IPS-NIHi7 (cell line): Measurements from ENCODE around the gene CYP2C19.
"Not testable (repeated sequence)": the region's sequence is repeated elsewhere in the genome, so short reads cannot be mapped to it uniquely, and the experiment has no call there.

ENCODE experiments used
- DNase-seq: peaks from one replicate; pipeline ENCODE4 v3.0.0; 2012; ENCODE audit warnings: mixed read lengths; ENCODE audit errors: extremely low spot score

The CYP2C19 gene

DNA sequence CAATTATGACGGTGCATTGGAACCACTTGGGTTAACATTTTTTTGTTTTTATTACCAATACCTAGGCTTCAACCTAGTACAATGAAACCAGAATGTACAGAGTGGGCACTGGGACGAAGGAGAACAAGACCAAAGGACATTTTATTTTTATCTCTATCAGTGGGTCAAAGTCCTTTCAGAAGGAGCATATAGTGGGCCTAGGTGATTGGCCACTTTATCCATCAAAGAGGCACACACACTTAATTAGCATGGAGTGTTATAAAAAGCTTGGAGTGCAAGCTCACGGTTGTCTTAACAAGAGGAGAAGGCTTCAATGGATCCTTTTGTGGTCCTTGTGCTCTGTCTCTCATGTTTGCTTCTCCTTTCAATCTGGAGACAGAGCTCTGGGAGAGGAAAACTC is at the start of gene CYP2C19:
TSS of gene CYP2C19 (plus strand) at position 289 of the 400 bp plus-strand sequence. CDS start at position 314, 25 bp downstream.
- no peak for DNase-seq

DNA sequence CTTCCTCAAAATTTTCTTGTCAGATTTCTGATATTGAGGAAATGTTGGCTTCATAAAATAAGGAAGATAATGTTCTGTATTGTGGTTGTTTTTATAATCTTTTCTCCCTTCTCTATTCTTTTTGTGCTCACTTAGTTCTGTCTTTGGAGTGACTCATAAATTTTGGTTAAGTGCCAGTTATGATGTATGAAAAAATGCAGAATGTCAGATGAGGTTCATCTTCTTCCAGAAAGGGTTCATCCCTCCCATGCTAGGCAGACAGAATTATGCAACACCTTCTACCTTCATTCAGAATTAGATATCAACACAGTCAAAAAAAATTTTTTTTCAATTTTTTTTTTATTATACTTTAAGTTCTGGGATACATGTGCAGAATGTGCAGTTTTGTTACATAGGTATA is 36.6 kb upstream of the CYP2C19 start:
- no peak for DNase-seq

DNA sequence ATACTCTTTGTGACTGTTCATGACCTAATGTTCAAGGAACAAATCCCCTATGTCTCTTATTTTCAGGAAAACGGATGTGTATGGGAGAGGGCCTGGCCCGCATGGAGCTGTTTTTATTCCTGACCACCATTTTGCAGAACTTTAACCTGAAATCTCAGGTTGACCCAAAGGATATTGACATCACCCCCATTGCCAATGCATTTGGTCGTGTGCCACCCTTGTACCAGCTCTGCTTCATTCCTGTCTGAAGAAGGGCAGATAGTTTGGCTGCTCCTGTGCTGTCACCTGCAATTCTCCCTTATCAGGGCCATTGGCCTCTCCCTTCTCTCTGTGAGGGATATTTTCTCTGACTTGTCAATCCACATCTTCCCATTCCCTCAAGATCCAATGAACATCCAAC is 27.3 kb upstream of the CYP2C19 start:
- no peak for DNase-seq

DNA sequence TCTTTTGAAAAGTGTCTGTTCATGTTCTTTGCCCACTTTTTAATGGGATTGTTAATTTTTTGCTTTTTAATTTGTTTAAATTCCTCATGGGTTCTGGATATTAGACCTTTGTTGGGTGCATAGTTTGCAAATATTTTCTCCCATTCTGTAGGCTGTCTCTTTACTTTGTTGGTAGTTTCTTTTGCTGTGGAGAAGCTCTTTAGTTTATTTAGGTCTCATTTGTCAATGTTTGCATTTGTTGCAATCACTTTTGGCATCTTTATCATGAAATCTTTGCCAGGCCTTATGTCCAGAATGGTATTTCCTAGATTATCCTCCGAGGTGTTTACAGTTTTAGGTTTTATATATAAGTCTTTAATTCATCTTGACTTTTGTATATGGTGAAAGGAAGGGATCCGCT is 23.9 kb upstream of the CYP2C19 start:
- no peak for DNase-seq

DNA sequence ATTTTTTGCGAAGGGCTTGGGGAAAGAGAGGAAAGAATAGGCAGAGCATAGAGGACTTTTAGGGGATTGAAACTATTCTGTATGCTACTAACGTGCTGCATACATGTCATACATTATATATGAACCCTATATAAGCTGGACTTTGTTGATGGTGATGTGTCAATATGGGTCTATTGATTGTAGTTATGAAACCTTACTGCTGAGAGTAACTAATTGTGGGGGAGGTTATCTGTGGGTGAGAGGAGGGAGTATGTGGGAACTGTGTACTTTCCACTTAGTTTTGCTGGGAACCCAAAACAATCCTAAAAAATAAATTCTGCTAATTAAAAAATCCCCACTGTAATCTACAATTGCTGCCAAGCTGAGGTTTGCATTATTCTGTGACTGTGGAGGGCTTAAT is 15.3 kb upstream of the CYP2C19 start:
- DNase-seq, result no peak

DNA sequence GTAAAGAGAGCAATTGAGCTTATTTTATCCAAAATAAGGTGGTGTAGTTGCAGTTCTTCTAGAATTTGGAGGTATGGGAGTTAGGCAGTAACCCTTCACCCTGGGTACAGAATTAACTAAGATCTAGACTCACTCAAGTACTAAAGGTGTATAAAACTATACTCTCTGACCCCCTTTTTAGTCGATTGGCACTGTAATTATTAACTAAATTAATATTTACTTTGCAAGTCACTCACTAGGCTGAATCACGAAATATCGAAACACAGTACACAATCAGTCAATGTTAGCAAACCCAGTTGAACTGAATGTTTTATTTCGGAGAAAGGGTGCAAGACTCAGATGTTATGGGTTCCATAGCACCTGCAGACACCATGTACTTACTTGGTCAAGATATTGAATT is 14.6 kb upstream of the CYP2C19 start:
- no peak for DNase-seq

DNA sequence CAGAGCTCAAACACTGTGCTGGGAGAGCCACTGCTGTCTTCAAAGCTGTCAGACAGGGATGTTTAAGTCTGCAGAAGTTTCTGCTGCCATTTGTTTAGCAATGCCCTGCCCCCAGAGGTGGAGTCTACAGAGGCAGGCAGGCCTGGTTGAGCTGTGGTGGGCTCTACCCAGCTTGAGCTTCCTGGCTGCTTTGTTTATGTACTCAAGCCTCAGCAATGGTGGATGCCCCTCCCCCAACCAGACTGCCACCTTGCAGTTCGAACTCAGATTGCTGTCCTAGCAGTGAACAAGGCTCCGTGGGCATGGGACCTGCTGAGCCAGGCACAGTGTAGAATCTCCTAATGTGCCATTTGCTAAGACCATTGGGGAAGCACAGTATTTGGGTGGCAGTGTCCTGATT is 4.6 kb upstream of the CYP2C19 start:
- DNase-seq, result no peak

DNA sequence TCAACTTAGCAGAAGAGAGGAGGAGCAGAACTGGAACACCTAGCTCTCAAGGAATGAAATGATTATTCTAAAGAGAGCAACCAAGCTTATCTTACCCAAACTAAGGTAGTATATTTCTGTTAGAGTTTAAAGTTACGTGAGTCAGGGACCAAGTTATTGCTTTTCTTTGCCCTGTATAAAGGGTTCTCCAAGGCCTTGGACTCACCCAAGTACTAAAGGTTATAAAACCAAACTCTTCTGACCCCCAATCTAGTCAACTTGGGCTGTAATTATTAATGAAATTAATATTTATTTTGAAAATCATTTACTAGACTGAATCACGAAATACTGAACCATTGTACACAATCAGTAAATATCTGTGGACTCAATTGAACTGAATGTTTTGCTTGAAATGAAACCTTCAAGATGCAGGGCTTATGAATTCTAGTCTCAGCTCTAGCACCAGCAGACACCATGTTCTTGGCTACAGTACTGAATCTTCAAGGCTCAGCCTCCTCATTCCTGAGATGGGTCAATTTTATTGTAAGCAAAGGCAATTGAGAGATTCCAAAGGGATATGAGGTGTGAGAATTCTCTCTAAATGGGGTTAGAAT is 1.8 kb upstream of the CYP2C19 start:
- DNase-seq, result no peak

DNA sequence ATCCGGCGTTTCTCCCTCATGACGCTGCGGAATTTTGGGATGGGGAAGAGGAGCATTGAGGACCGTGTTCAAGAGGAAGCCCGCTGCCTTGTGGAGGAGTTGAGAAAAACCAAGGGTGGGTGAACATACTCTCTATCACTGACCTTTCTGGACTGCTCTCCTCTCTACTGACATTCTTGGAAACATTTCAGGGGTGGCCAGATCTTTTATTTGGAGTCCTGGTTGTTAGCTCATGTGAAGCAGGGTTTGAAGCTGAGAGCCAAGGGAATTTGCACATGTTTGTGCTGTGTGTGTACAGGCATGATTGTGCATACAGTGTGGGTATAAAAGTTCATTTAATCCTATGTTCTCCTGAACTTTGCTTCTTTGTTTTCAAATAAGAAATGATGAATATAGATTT is 12.9 kb downstream of the CYP2C19 start:
- not testable (repeated sequence) for DNase-seq

DNA sequence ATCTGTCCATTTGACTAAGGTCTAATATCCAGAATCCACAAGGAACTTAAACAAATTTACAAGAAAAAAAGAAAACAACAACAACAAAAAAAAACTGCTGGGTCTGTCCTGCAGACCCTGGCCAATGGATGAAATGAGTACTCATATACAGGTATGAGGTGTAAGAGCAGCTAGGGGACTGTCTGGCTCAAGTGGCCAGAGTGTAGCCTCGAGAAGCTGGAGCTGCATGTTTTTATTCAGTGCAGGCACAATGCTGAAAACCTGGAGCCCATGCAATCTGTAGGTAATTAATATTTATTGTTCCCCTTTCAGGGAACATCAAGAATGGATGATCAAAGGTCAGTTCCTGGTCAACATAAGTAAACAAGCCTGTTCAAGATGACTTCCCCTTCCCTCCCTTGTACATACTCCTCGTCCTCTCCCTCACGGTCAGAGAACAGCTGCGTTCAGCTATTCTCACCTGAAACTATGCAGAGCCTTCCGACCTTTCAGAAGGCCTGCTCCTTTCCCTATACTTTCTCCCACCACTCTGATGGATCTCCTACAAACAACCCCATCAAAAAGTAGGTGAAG is 15.5 kb downstream of the CYP2C19 start:
- DNase-seq, result no peak

DNA sequence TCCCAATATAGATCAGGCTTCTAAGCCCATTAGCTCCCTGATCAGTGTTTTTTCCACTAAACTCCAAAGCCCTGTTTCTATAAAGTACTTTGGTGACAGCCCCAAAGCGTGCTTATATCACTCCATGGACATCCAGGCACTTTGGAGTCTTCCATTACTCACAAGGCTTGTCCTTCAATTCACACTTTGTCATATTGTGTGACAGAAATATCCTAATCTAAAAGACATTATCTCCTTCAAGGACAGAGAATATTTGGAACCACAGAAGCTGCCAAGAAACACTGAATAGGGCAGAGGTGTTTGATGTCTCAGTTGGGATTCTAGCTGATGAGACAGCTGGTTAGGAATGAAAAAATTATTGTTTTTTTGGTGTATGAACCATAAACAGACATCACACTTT is 18.4 kb downstream of the CYP2C19 start:
- DNase-seq, result no peak

DNA sequence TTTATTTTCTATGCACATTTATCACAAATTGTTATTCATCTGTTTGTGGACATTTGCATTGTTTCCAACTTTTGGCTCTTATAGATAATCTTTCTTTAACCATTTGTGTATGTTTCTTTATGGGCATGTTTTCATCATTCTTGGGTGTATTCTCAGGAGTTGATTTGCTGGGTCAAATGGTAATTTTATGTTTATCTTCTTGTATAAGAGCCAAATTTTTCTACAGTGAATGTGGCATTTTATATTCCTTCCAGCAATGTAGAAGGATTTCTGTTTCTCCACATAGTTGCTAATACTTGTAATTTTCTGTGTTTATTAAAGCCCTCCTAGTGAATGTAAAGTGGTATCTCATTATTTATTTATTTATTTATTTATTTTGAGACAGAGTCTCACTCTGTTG is 21.8 kb downstream of the CYP2C19 start:
- DNase-seq, result no peak

DNA sequence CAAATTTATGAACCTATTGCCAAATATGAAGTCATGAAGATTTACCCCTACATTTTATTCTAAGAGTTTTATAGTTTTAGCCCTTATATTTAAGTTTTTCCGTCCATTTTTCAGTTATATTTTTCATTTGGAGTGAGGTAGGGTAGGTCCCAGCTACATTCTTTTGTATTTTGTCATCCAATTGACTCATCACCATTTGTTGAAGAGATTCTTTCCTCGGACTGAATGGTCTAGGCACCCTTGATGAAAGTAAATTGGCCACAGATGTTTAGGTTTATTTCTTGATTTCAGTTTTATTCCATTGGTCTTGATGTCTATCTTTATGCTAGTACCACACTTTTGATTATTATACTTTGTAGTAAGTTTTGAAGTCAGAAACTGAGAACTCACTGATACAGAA is 22.7 kb downstream of the CYP2C19 start:
- no peak for DNase-seq

DNA sequence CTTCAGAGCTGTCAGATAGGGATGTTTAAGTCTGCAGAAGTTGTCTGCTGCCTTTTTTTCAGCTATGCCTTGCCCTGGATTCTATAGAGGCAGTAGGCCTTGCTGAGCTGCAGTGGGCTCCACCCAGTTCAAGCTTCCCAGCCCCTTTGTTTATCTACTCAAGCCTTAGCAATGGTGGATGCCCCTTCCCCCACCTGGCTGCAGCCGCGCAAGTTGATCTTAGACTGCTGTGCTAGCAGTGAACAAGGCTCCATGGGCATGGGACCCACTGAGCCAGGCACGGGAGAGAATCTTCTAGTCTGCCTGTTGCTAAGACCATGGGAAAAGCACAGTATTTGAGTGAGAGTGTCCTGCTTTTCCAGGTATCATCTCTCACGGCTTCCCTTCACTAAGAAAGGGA is 38.1 kb downstream of the CYP2C19 start:
- not testable (repeated sequence) for DNase-seq

DNA sequence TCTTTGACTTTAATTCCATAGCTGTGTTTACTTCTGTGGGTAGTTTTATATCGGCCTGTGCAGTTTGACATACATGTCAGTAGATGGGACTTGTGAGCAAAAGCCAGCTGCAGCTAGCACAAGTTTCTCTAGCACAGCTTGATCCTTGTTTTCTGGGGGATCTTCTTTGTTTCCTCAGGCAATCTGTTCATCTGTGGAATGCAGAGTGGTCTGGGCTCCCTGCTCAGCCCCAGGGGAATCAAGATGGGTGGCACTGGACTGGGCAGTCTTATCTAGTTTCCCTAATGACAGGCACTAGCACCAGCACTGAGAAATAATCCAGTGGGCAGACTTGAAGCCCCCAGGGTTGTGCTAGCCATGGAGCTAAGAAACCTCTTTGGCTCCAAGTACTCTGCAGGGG is 40.8 kb downstream of the CYP2C19 start:
- DNase-seq, result no peak

DNA sequence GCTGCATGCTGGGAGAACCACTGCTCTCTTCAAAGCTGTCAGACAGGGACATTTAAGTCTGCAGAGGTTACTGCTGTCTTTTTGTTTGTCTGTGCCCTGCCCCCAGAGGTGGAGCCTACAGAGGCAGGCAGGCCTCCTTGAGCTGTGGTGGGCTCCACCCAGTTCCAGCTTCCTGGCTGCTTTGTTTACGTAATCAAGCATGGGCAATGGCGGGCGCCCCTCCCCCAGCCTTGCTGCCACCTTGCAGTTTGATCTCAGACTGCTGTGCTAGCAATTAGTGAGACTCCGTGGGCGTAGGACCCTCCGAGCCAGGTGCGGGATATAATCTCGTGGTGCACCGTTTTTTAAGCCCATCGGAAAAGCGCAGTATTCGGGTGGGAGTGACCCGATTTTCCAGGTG is 67.5 kb downstream of the CYP2C19 start:
- DNase-seq, result not testable (repeated sequence)

DNA sequence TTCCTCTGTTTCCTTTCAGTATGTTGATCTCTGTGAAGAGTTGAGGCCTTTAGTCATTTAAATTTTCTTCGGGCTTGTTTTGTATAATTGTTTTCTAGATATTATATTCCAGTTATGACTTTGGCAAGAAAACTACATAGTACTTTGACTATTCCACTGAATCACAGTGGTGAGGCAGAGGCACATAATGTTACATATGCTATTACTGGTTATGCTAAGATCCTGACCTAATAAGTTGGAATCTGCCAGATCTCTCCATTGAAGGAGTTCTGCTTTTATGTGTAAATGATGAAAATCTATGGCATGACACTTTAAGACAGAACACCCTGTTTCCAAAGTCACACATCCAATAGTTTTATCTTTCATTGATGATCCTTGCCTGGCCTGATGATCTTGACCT is 83.7 kb downstream of the CYP2C19 start:
- DNase-seq, result no peak

DNA sequence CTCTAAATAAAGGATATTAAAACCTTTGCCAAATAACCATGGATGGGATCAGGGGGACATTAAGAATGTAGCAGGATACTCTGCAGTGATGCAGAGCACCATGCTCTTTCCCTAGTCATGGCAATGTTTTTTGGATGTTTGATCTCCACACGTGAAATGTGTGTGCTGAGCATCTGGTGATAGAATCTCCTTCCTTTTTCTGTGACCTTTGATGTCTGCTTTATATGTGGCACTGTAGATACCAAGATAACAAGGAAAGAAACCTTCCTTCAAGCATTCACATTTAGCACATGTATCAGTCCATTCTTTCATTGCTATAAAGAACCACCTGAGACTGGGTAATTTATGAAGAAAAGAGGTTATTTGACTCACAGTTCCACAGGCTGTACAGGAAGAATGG is 88.3 kb downstream of the CYP2C19 start:
- DNase-seq, result no peak

DNA sequence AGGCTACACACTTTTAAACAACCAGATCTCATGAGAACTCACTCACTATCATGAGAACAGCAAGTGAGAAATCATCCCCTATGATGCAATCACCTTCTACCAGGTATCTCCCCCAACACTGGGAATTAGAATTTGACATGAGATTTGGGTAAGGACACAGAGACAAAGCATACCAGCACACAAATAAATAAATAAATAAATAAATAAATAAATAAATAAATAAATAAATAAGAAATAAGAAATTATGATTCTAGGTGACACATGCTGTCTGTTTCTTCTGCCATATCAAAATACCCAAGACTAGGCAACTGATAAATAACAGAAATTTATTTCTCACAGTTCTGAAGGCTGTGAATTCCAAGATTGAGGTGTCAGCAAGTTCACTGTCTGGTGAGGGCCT is 88.8 kb downstream of the CYP2C19 start:
- no peak for DNase-seq

DNA sequence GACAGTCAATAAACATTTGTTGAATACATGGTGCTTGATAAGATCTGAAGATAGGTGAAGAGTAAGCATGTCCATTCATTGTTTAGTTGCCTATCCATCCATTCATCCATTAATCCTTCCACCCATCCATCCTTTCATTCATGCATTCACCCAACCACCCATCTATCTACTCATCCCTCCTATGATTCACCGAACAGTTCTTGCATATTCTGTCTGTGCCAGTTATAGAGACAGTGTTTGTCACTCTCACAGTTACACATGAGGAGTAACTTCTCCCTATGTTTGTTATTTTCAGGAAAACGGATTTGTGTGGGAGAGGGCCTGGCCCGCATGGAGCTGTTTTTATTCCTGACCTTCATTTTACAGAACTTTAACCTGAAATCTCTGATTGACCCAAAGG is 90.0 kb downstream of the CYP2C19 start:
- DNase-seq, result no peak

DNA sequence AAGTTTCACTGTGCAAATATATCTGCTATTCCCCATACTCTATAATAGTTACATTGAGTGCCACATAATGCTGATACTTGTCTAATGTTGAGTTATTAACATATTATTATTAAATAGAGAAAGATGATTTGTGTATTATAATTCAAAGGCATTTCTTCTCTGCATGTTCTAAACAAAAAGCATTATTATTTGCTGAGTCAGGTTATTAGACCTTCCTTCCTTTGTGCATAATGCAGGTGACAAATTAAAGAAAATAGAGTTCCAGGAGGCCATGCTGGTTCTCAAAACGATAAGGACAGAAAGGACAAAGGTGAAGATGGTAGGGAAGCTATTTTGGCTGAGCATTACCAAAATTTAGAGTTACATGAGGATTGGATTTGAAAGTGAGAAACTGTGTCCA is 90.6 kb downstream of the CYP2C19 start:
- DNase-seq, result no peak

DNA sequence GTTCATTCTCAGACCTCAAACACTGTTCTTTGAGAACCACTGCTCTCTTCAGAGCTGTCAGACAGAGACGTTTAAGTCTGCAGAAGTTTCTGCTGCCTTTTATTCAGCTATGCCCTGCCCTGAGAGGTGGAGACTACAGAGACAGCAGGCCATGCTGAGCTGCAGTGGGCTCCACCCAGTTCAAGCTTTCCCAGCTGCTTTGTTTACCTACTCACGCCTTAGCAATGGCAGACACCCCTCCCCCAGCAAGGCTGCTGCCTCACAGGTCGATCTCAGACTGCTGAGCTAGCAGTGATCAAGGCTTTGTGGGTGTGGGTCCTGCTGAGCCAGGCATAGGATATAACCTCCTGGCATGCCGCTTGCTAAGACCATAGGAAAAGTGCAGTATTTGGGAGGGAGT is 95.5 kb downstream of the CYP2C19 start:
- no peak for DNase-seq

DNA sequence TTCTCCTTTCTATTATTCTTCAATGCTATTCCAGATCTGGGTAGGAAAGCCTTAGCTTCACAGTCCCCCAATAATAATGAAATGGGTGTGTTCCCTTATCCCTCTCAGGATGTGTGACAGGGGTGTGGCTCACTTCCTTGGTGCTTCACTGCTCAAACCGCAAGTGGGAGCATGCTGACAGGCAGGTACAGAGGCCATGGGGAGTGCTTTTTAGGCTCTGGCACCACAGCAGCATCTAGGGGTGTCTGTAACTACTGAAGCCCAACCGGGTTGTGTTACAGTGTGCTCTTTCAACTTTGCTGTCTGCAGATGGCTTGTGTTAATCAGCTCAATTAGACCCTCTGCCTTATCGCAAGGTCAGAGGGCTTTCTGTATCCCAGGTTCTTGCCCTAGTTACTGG is 96.6 kb downstream of the CYP2C19 start:
- no peak for DNase-seq

DNA sequence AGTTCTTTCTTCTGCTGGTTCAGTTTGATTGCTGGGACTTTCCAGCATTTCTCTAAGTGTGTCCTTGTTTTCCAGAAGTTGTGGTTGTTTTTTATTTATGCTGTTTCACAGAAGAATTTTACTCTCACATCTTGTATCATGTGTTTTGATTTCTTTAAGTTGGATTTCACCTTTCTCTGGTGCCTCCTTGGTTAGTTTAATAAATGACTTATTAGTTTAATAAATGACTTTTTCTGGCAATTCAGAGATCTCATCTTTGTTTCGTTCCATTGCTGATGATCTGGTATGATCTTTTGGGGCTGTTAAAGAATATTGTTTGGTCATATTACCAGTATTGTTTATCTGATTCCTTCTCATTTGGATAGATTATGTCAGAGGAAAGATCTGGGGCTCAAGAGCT is 116.2 kb downstream of the CYP2C19 start:
- no peak for DNase-seq
